ENCODE results near the gene CYB5RL. TPM values are rescaled to one million over a fixed set of nuclear protein-coding genes. Genes with fewer than 3 reads are reported as not detected.

The CYB5RL gene
- total RNA-seq, 1 donor from 2014 or later = 8.7 TPM

GRCh38 chr1:54225986-54226559 is 26.2 kb upstream of the CYB5RL start:
- H3K36me3 Mint-ChIP-seq (ENCODE audit: low read depth) = peaks cover 8% of the 10 kb centered on the region
- H3K9me3 Mint-ChIP-seq = no peaks in the 10 kb centered on the region
- TF ChIP-seq, protein P1, sequence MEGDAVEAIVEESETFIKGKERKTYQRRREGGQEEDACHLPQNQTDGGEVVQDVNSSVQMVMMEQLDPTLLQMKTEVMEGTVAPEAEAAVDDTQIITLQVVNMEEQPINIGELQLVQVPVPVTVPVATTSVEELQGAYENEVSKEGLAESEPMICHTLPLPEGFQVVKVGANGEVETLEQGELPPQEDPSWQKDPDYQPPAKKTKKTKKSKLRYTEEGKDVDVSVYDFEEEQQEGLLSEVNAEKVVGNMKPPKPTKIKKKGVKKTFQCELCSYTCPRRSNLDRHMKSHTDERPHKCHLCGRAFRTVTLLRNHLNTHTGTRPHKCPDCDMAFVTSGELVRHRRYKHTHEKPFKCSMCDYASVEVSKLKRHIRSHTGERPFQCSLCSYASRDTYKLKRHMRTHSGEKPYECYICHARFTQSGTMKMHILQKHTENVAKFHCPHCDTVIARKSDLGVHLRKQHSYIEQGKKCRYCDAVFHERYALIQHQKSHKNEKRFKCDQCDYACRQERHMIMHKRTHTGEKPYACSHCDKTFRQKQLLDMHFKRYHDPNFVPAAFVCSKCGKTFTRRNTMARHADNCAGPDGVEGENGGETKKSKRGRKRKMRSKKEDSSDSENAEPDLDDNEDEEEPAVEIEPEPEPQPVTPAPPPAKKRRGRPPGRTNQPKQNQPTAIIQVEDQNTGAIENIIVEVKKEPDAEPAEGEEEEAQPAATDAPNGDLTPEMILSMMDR (IDR thresholded peaks at IDR 0.05) = no peak
- H3K4me1 Mint-ChIP-seq = no peaks in the 10 kb centered on the region
- intact Hi-C loops (cut with micrococcal nuclease) = no loop called here
- DNase-seq (no peak), ATAC-seq (ENCODE audit: low read depth) (no peak)
- ChIA-PET POLR2A (no interaction called here), CTCF (no interaction called here)
- no peak overlapping the region for H3K27ac Mint-ChIP-seq
- H3K27me3 Mint-ChIP-seq = no peaks in the 10 kb centered on the region
- no peak overlapping the region for H3K4me3 Mint-ChIP-seq

GRCh38 chr1:54225378-54225777 is 25.5 kb upstream of the CYB5RL start:
- H3K4me1 Mint-ChIP-seq = no peaks in the 10 kb centered on the region
- ATAC-seq (ENCODE audit: low read depth) = no peak
- intact Hi-C loops (cut with micrococcal nuclease) = no loop called here
- H3K9me3 Mint-ChIP-seq = no peaks in the 10 kb centered on the region
- ChIA-PET CTCF (no interaction called here), POLR2A (no interaction called here)
- no peak overlapping the region for H3K27ac Mint-ChIP-seq
- TF ChIP-seq, protein P1 (IDR thresholded peaks at IDR 0.05) = no peak
- peaks cover 15% of the 10 kb centered on the region for H3K36me3 Mint-ChIP-seq (ENCODE audit: low read depth)
- DNase-seq = no peak
- H3K4me3 Mint-ChIP-seq = no peak overlapping the region
- H3K27me3 Mint-ChIP-seq = no peaks in the 10 kb centered on the region

- CTCF ChIA-PET = no interaction called here
- Mint-ChIP-seq H3K27me3 (no peaks in the 10 kb centered on the region), H3K4me1 (no peaks in the 10 kb centered on the region), H3K9me3 (no peaks in the 10 kb centered on the region), H3K36me3 (ENCODE audit: low read depth) (peaks cover 26% of the 10 kb centered on the region), H3K4me3 (no peak overlapping the region), H3K27ac (no peak overlapping the region)
- intact Hi-C loops (cut with micrococcal nuclease) = no loop called here
- no peak for DNase-seq
- ATAC-seq (ENCODE audit: low read depth) = no peak
- TF ChIP-seq, protein P1 (IDR thresholded peaks at IDR 0.05) = no peak
- POLR2A ChIA-PET = no interaction called here
These were observed 24.4 kb upstream of the CYB5RL start for GRCh38 chr1:54224233-54224632.

GRCh38 chr1:54223441-54224202 is 23.8 kb upstream of the CYB5RL start:
- POLR2A ChIA-PET = no interaction called here
- no peaks in the 10 kb centered on the region for H3K27me3 Mint-ChIP-seq
- ATAC-seq (ENCODE audit: low read depth) = no peak
- H3K4me1 Mint-ChIP-seq = no peaks in the 10 kb centered on the region
- intact Hi-C loops (cut with micrococcal nuclease) = no loop called here
- no peak for DNase-seq
- H3K36me3 Mint-ChIP-seq (ENCODE audit: low read depth) = peaks cover 32% of the 10 kb centered on the region
- TF ChIP-seq, protein P1 (IDR thresholded peaks at IDR 0.05) = no peak
- no peak overlapping the region for H3K27ac Mint-ChIP-seq
- CTCF ChIA-PET = no interaction called here
- no peak overlapping the region for H3K4me3 Mint-ChIP-seq
- no peaks in the 10 kb centered on the region for H3K9me3 Mint-ChIP-seq

GRCh38 chr1:54222711-54223110 is 22.9 kb upstream of the CYB5RL start:
- ChIA-PET CTCF (no interaction called here), POLR2A (no interaction called here)
- H3K4me1 Mint-ChIP-seq = no peaks in the 10 kb centered on the region
- intact Hi-C loops (cut with micrococcal nuclease) = no loop called here
- TF ChIP-seq, protein P1 (IDR thresholded peaks at IDR 0.05) = no peak
- peaks cover 41% of the 10 kb centered on the region for H3K36me3 Mint-ChIP-seq (ENCODE audit: low read depth)
- H3K4me3 Mint-ChIP-seq = no peak overlapping the region
- ATAC-seq (ENCODE audit: low read depth) = no peak
- no peak for DNase-seq
- H3K27me3 Mint-ChIP-seq = no peaks in the 10 kb centered on the region
- H3K9me3 Mint-ChIP-seq = no peaks in the 10 kb centered on the region
- no peak overlapping the region for H3K27ac Mint-ChIP-seq

Measured in activated B cell treated with CpG ODN at 0.5 μM for 24 hours (primary cell).